ENCODE data around the gene TMEM115.

TMEM115 gene

GRCh38 chr3:50330330-50330729 lies 29.0 kb downstream of the TMEM115 start:
- DNase-seq: no peak

- peak; percentile 97 for DNase-seq
Measured at GRCh38 chr3:50327943-50328691, 31.2 kb downstream of the TMEM115 start, which contains the start of gene TUSC2. Gene TUSC2, minus strand, starts transcription at chr3:50328223. Its CDS starts 124 bp downstream, at chr3:50328099.

- no peak for DNase-seq
Measured at GRCh38 chr3:50327129-50327528, 32.2 kb downstream of the TMEM115 start.

- no peak for DNase-seq
Measured at GRCh38 chr3:50326182-50326541, 33.2 kb downstream of the TMEM115 start.

- no peak for DNase-seq
Measured at GRCh38 chr3:50325497-50326181, 33.7 kb downstream of the TMEM115 start.

GRCh38 chr3:50325113-50325480 lies 34.2 kb downstream of the TMEM115 start:
- DNase-seq: no peak

- peak; percentile 71 for DNase-seq
Measured at GRCh38 chr3:50324351-50325112, 34.8 kb downstream of the TMEM115 start.

GRCh38 chr3:50323614-50324199 lies 35.6 kb downstream of the TMEM115 start:
- no peak for DNase-seq

GRCh38 chr3:50323092-50323600 lies 36.2 kb downstream of the TMEM115 start:
- DNase-seq: no peak

- no peak for DNase-seq
Measured at GRCh38 chr3:50322386-50323091, 36.8 kb downstream of the TMEM115 start, which contains the start of gene HYAL2. Gene HYAL2, minus strand, starts transcription at chr3:50322745. Its CDS starts 2,256 bp downstream, at chr3:50320489.

GRCh38 chr3:50322115-50322385 lies 37.3 kb downstream of the TMEM115 start:
- no peak for DNase-seq

- peak; percentile 89 for DNase-seq
Measured at GRCh38 chr3:50321336-50322114, 37.8 kb downstream of the TMEM115 start.

- peak; percentile 73 for DNase-seq
Measured at GRCh38 chr3:50320853-50321335, 38.4 kb downstream of the TMEM115 start.

- DNase-seq: no peak
Measured at GRCh38 chr3:50319894-50320625, 39.3 kb downstream of the TMEM115 start.

- DNase-seq: no peak
Measured at GRCh38 chr3:50319181-50319893, 40.0 kb downstream of the TMEM115 start.

GRCh38 chr3:50318615-50319014 lies 40.7 kb downstream of the TMEM115 start:
- DNase-seq: no peak

GRCh38 chr3:50318163-50318562 lies 41.2 kb downstream of the TMEM115 start:
- DNase-seq: no peak

GRCh38 chr3:50317300-50317699 lies 42.0 kb downstream of the TMEM115 start:
- no peak for DNase-seq

- DNase-seq: peak; percentile 73
Measured at GRCh38 chr3:50316657-50317242, 42.6 kb downstream of the TMEM115 start.

- DNase-seq: no peak
Measured at GRCh38 chr3:50314816-50315215, 44.5 kb downstream of the TMEM115 start.
